DOHH2 (cell line): ENCODE measurements around the gene LGALS7.

ENCODE experiments used
- H3F3A ChIP-seq: fragments of 200-600 bp; sonication (generic), shearing (Covaris generic); 2 replicates; pipeline ENCODE4 v1.6.0; 2016; ENCODE audit warnings: antibody characterized with exemption, mild to moderate bottlenecking; ENCODE audit not compliant: control insufficient read depth, insufficient read depth
- H3K27ac ChIP-seq: fragments of 200-600 bp; sonication (generic); 2 replicates; pipeline ENCODE4 v1.5.1; 2014; ENCODE audit warnings: low read depth, mild to moderate bottlenecking, low read length, moderate library complexity
- H3K27me3 ChIP-seq: fragments of 200-600 bp; sonication (generic); 2 replicates; pipeline ENCODE4 v1.6.1; 2014; ENCODE audit warnings: mild to moderate bottlenecking, low read length, mixed read lengths; ENCODE audit not compliant: control insufficient read depth
- H3K36me3 ChIP-seq: fragments of 200-600 bp; sonication (generic); 2 replicates; pipeline ENCODE4 v1.6.1; 2014; ENCODE audit warnings: mild to moderate bottlenecking, low read length, moderate library complexity, mixed read lengths; ENCODE audit not compliant: control insufficient read depth
- H3K4me1 ChIP-seq: fragments of 200-600 bp; sonication (generic); 2 replicates; pipeline ENCODE4 v1.6.1; 2014; ENCODE audit warnings: mild to moderate bottlenecking, low read length, mixed read lengths; ENCODE audit not compliant: control insufficient read depth
- H3K4me2 ChIP-seq: fragments of 200-600 bp; sonication (generic); 2 replicates; pipeline ENCODE4 v1.6.0; 2014; ENCODE audit warnings: mild to moderate bottlenecking, low read length, moderate library complexity
- H3K4me3 ChIP-seq: fragments of 200-600 bp; sonication (generic); 2 replicates; pipeline ENCODE4 v1.5.1; 2014; ENCODE audit warnings: mild to moderate bottlenecking, low read length, mixed read lengths
- H3K79me2 ChIP-seq: fragments of 200-600 bp; sonication (generic); 2 replicates; pipeline ENCODE4 v1.6.1; 2014; ENCODE audit warnings: mild to moderate bottlenecking, low read length, mixed read lengths; ENCODE audit not compliant: control insufficient read depth
- H3K9me2 ChIP-seq: fragments of 200-600 bp; sonication (generic); replicated peaks from 2 replicates; pipeline ENCODE4 v1.6.1; 2014; ENCODE audit warnings: mild to moderate bottlenecking, low read length, mixed read lengths; ENCODE audit not compliant: control insufficient read depth
- H3K9me3 ChIP-seq: fragments of 200-600 bp; sonication (generic); 2 replicates; pipeline ENCODE4 v1.6.1; 2014; ENCODE audit warnings: antibody characterized with exemption, low read length, mixed read lengths; ENCODE audit not compliant: control insufficient read depth, insufficient read depth
- H4K20me1 ChIP-seq: fragments of 200-600 bp; sonication (generic); 2 replicates; pipeline ENCODE4 v1.6.0; 2014; ENCODE audit warnings: low read depth, mild to moderate bottlenecking, antibody characterized with exemption, low read length, moderate library complexity; ENCODE audit not compliant: control insufficient read depth, insufficient read depth
- EZH2phosphoT487 ChIP-seq: fragments of 200-600 bp; sonication (generic); IDR thresholded peaks from 2 replicates; pipeline ENCODE4 v1.6.1; 2017; ENCODE audit warnings: borderline replicate concordance, mild to moderate bottlenecking, antibody characterized with exemption, low read length, moderate library complexity, mixed read lengths
- TF ChIP-seq, protein P1 (sequence below): fragments of 200-600 bp; sonication (generic); IDR thresholded peaks from one replicate; pipeline ENCODE4 v1.5.1; 2014; ENCODE audit warnings: antibody characterized with exemption, mild to moderate bottlenecking, low read depth, low read length; ENCODE audit not compliant: poor library complexity, severe bottlenecking

Gene LGALS7

DNA sequence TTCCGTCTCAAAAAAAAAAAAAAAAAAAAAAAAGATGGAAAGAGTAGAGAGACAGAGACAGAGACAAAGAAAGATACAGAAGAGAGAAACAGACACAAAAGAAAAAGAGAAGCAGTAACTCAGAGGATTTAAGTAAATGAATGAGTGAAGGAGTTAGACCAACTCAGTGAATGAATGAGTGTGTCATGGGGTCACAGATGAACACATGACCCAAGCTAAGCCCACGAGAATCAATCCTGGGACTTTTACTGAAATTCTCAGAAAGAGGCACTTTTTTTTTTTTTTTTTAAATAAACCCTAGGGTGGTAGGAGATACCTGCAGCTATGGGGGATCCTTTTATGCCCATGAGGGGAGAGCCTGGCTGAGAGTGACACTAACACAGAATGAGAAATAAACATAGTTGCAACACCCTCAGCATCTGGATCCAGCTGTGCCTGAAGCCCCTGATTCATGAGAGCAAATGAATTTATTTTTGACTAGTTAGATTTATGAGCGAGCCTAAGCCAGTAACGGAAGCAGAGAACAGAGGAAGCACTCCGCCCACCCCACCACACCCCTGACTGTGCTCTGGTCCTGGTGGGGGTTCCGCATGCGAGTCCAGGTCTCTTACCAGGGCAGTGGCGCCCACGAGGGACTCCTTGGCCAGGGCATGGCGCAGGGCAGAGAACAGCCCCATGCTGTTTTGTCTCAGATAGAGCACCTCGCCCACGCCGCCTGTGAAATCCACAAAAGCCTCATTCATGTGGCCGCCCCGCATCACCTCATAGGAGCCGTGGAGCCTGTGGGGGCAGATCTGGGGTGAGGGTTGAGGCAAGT lies 33.7 kb downstream of the LGALS7 start:
- Histone ChIP-seq H4K20me1 (no peaks in the 10 kb centered on the region), H3K27me3 (peaks cover 3% of the 10 kb centered on the region; the same call in 1 of the 2 replicates), H3K27ac (no peak overlapping the region), H3K4me2 (no peak overlapping the region), H3K4me1 (peaks cover 19% of the 10 kb centered on the region), H3K4me3 (no peak overlapping the region), H3K9me2 (no peaks in the 10 kb centered on the region), H3K79me2 (no peaks in the 10 kb centered on the region), H3K36me3 (no peaks in the 10 kb centered on the region), H3K9me3 (no peaks in the 10 kb centered on the region), H3F3A (peaks cover 7% of the 10 kb centered on the region; the same call in 1 of the 2 replicates)
- TF ChIP-seq EZH2phosphoT487 = no peak
- TF ChIP-seq, protein P1, sequence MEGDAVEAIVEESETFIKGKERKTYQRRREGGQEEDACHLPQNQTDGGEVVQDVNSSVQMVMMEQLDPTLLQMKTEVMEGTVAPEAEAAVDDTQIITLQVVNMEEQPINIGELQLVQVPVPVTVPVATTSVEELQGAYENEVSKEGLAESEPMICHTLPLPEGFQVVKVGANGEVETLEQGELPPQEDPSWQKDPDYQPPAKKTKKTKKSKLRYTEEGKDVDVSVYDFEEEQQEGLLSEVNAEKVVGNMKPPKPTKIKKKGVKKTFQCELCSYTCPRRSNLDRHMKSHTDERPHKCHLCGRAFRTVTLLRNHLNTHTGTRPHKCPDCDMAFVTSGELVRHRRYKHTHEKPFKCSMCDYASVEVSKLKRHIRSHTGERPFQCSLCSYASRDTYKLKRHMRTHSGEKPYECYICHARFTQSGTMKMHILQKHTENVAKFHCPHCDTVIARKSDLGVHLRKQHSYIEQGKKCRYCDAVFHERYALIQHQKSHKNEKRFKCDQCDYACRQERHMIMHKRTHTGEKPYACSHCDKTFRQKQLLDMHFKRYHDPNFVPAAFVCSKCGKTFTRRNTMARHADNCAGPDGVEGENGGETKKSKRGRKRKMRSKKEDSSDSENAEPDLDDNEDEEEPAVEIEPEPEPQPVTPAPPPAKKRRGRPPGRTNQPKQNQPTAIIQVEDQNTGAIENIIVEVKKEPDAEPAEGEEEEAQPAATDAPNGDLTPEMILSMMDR = no peak

GRCh38 chr19:38737921-38738737 lies 35.2 kb downstream of the LGALS7 start:
- Histone ChIP-seq H4K20me1 (no peaks in the 10 kb centered on the region), H3K27me3 (peaks cover 3% of the 10 kb centered on the region; the same call in 1 of the 2 replicates), H3K36me3 (no peaks in the 10 kb centered on the region; the same call in 1 of the 2 replicates), H3K4me2 (peak overlapping the region; percentile 65; the same call in 1 of the 2 replicates), H3K79me2 (no peaks in the 10 kb centered on the region), H3K4me3 (peak overlapping the region; percentile 47), H3K9me3 (no peaks in the 10 kb centered on the region), H3K4me1 (peaks cover 33% of the 10 kb centered on the region), H3K27ac (no peak overlapping the region), H3F3A (peaks cover 7% of the 10 kb centered on the region; the same call in 1 of the 2 replicates), H3K9me2 (no peaks in the 10 kb centered on the region)
- TF ChIP-seq, protein P1 = no peak
- no peak for TF ChIP-seq EZH2phosphoT487

DNA sequence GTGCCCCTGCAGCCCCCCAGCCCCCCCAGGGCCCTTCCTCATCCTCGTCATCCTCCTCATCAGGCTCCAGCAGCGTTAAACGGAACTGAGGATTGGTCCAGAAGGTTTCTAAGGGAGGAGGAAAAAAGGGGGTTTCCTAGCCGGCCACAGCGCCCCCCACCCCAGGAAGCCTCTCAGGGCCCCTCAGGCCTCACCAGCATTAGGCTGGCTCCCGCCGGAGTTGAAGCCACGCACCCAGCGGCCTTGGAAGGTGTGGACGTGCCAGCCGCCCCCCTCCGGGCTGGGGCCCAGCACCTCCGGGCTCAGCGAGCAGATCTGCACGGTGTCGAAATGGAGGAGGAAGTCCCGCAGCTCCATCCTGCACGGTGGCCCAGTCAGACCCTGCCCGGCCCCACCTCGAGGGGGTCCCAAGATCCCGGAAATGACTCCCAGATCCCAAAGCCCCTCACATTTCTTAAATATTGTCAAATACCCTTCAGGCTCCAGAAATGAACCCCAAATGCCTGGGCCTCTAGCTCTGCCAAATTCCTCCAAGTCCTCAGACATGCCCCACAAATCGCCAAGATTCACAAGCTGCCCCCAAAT lies 35.9 kb downstream of the LGALS7 start:
- Histone ChIP-seq H3K27ac (no peak overlapping the region), H3K4me2 (peak overlapping the region; percentile 65)
- TF ChIP-seq, protein P1 = no peak
- no peak for TF ChIP-seq EZH2phosphoT487

More for the DNA sequence above, 35.9 kb downstream of the LGALS7 start:
- peaks cover 7% of the 10 kb centered on the region; the same call in 1 of the 2 replicates for H3F3A ChIP-seq
- peaks cover 3% of the 10 kb centered on the region; the same call in 1 of the 2 replicates for H3K27me3 ChIP-seq
- H3K9me2 ChIP-seq = no peaks in the 10 kb centered on the region
- no peaks in the 10 kb centered on the region for H4K20me1 ChIP-seq
- peak overlapping the region; percentile 47 for H3K4me3 ChIP-seq
- peaks cover 33% of the 10 kb centered on the region for H3K4me1 ChIP-seq
- H3K79me2 ChIP-seq = no peaks in the 10 kb centered on the region
- H3K9me3 ChIP-seq = no peaks in the 10 kb centered on the region
- no peaks in the 10 kb centered on the region; the same call in 1 of the 2 replicates for H3K36me3 ChIP-seq
